Stimulated activated naive CD8-positive, alpha-beta T cell treated with anti-CD3 and anti-CD28 coated beads, Interleukin-15, amount 100 ng/mL, for 72 hours (primary cell): Measurements from ENCODE around the gene CD44.
"Not testable (repeated sequence)": the region's sequence is repeated elsewhere in the genome, so short reads cannot be mapped to it uniquely, and the experiment has no call there.

Experiments
- ATAC-seq: fragments of 150-1000 bp; cut with Tn5 transposase; 2 replicates; pipeline ENCODE4 v1.10.0; 2021; ENCODE audit warnings: mild to moderate bottlenecking, moderate library complexity
- DNase-seq, 2 donors: peaks; one replicate each; pipeline ENCODE4 v3.0.0; 2021 to 2022
- H3K27ac Mint-ChIP-seq, 2 donors: one replicate each; pipeline ENCODE4 v1.8.0; 2022; ENCODE audit warnings: mild to moderate bottlenecking in 2 of 2, mixed read lengths in 2 of 2, moderate library complexity in 2 of 2
- H3K27me3 Mint-ChIP-seq: one replicate; pipeline ENCODE4 v1.8.0; 2022; ENCODE audit warnings: mixed read lengths
- H3K4me1 Mint-ChIP-seq: one replicate; pipeline ENCODE4 v1.8.0; 2022; ENCODE audit warnings: mild to moderate bottlenecking, mixed read lengths
- H3K4me3 Mint-ChIP-seq, 2 donors: one replicate each; pipeline ENCODE4 v1.8.0; 2022; ENCODE audit warnings: mild to moderate bottlenecking in 2 of 2, mixed read lengths in 2 of 2, moderate library complexity in 1 of 2
- H3K9me3 Mint-ChIP-seq, 2 donors: one replicate each; pipeline ENCODE4 v1.8.0; 2022; ENCODE audit warnings: mixed read lengths in 2 of 2

The CD44 gene

DNA sequence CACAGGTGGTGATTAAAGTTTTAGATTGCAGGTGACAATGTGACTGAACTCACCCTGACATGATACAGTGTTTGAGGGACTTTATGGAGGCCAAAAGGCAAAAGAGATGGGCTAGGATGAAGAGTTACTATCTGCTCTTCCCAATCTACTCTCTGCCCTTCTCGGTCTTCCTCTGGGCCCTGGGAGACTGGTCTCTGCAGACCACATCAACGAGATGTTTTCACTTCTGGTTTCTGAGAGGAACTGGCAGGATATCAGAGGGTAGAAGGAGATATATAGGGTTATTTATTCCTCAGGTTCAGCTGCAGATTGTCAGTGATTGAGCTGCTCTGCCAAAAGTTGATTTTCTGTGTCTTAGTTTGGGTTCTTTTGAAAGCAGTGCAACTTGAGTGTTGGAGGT, 32.4 kb upstream of the CD44 start:
- Mint-ChIP-seq H3K4me1 (peaks cover 52% of the 10 kb centered on the region), H3K27me3 (no peaks in the 10 kb centered on the region), H3K4me3 (peak overlapping the region in 1 of 2 donors; percentile 43), H3K9me3 (peaks cover 6 to 9% of the 10 kb centered on the region in 2 donors), H3K27ac (peak overlapping the region in 1 of 2 donors; percentile 69)
- DNase-seq (no peak), ATAC-seq (peak; percentile 62)

DNA sequence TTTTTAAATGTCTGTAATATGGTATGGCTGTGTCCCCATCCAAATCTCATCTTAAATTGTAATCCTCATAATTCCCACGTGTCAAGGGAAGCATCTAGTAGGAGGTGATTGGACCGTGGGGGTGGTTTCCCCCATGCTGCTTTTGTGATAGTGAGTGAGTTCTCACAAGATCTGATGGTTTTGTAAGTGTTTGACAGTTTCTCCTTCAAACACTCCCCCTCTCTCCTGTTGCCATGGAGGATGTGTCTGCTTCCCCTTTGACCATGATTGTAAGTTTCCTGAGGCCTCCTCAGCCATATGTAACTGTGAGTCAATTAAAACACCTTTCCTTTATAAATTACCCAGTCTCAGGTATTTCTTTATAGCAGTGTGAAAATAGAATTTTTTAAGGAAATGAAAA, 31.1 kb upstream of the CD44 start:
- DNase-seq (no peak), ATAC-seq (no peak)
- peak overlapping the region in 1 of 2 donors; percentile 80 for H3K27ac Mint-ChIP-seq
- H3K4me1 Mint-ChIP-seq: peaks cover 57% of the 10 kb centered on the region
- H3K4me3 Mint-ChIP-seq: no peak overlapping the region
- H3K27me3 Mint-ChIP-seq: no peaks in the 10 kb centered on the region
- peaks cover 6 to 9% of the 10 kb centered on the region in 2 donors for H3K9me3 Mint-ChIP-seq

DNA sequence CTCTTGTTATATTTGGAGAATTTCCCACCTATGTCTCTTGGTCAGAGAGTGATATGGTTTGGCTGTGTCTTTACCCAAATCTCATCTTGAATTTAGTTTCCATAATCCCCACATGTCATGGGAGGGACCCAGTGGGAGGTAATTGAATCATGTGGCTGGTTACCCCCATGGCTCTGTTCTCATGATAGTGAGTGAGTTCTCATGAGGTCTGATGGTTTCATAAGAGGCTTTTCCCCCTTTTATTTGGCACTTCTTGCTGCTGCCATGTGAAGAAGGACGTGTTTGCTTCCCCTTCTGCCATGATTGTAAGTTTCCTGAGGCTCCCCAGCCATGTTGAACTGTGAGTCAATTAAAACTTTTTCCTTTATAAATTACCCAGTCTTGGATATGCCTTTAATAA, 30.6 kb upstream of the CD44 start:
- H3K27ac Mint-ChIP-seq, H3K27me3 Mint-ChIP-seq, ATAC-seq, DNase-seq, H3K4me3 Mint-ChIP-seq, H3K9me3 Mint-ChIP-seq: not testable (repeated sequence)
- H3K4me1 Mint-ChIP-seq: peaks cover 57% of the 10 kb centered on the region

DNA sequence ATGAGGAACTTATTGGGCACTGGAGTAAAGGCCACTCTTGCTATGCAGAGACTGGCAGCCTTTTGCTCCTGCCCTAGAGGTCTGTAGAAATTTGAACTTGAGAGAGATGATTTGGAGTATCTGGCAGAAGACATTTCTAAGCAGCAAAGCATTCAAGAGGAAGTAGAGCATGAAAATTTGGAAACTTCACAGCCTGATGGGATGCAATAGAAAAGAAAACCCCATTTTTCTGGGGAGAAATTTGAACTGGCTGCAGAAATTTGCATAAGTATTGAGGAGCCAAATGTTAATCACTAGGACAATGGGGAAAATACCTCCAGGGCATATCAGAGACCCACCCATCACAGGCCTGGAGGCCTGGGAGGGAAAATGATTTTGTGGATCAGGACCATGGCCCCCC, 29.9 kb upstream of the CD44 start:
- DNase-seq (no peak), ATAC-seq (no peak)
- Mint-ChIP-seq H3K4me3 (no peak overlapping the region), H3K27me3 (no peaks in the 10 kb centered on the region), H3K9me3 (peaks cover 6 to 9% of the 10 kb centered on the region in 2 donors), H3K27ac (no peak overlapping the region), H3K4me1 (peaks cover 57% of the 10 kb centered on the region)

DNA sequence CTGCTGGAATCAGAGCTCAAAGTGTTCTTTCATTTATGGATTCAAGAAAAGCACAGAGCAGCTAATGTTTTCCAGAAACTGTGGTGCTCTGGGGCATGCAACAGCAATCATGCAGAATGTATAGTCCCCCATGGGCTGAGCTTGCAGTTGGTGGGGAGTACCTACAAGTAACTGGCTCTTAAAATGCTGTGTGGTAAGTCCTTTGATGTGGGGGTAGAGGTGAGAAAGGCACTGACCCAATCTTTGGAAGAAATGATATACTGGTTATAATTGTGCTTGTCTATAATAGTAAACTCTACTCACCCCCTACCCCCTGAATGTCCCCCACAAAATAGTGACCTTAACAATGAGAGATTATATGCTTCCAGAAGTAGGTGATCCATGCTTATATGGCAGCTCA, 29.1 kb upstream of the CD44 start:
- DNase-seq (no peak), ATAC-seq (no peak)
- Mint-ChIP-seq H3K27me3 (no peaks in the 10 kb centered on the region), H3K4me1 (peaks cover 57% of the 10 kb centered on the region), H3K27ac (no peak overlapping the region), H3K9me3 (peaks cover 6 to 9% of the 10 kb centered on the region in 2 donors), H3K4me3 (no peak overlapping the region)

DNA sequence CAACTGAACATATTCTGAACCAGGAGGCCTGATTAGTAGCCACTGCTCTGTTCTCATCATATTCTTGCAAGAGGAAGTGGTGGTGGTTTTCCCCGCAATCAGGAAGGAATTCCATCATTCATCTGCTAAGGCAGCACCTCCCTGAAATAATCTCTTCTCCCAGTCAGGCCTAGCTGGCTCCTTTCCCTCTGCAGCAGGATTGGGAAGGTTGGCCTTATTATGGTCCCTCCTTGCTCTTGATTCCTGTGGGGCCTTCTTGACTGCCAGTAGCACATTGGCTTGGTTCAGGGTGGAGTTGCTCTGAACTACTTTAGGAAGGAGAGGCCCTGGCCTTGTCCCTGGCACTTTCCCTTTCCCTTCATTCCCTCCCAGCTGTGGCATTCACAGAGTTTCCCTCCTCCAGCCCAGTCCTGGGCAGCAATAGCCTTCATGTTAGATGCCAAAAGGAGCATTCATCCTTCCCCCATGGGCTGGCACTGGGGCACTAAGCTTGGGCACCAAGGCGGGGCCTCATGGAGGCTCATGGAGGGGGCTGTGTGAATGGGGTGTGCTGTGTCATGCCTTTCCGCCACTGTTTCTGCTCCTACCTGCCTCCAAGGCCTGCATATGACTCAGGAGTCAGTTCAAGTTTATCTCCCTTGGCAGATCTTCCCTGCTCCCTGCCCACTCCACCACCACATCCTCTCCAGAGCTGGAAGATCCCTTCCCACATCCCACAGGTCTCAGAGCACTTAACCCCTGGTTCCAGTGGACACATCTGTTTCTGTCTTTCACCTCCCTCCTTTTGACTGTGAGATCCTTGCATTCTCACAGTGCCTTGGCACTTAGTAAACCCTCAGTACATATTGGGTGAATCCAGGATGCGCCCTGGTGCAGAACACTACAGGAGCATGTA, 27.6 kb upstream of the CD44 start:
- H3K9me3 Mint-ChIP-seq: peaks cover 6 to 9% of the 10 kb centered on the region in 2 donors
- ATAC-seq (no peak), DNase-seq (no peak)
- H3K27ac Mint-ChIP-seq: peak overlapping the region in 1 of 2 donors; percentile 75
- H3K27me3 Mint-ChIP-seq: no peaks in the 10 kb centered on the region
- no peak overlapping the region for H3K4me3 Mint-ChIP-seq
- peaks cover 46% of the 10 kb centered on the region for H3K4me1 Mint-ChIP-seq

DNA sequence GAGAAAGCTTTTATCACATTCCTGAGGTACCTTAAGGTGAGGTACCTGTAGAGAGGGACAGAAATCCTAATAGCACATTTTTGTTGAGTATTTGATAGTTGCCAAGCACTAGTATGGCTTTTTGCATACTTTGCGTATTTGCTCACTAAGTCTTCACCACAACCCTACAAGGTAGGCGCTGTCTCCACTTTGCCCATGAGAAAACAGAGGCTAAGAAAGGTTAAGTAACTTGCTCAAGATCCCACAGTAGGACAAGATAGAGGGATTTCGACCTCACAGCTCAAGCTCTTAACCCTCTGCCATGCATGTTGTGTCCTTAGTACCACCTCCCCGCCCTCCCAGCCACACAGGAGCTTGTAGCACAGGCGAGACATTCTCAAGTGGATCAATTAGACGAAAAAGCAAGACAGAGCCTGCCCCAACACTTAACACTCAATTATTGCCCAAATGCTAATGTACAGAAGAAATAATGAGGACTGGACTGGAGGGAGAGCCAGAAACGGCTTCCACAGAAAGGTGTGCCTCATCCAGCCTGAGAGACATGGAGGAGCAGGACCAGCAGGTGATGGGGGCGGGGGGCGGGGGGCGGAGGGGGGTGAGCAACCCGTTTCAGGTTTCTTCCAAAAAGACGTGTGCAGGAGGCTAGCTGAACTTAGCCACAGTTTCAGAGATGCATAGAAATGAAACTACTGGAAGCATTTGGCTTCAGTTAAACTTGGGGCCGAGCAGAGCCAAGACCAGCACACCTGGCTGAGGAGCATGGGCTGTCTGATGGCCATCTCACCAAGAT, 26.7 kb upstream of the CD44 start:
- ATAC-seq: no peak
- H3K27ac Mint-ChIP-seq: peak overlapping the region in 1 of 2 donors; percentile 62
- DNase-seq: no peak
- no peak overlapping the region for H3K4me3 Mint-ChIP-seq
- no peaks in the 10 kb centered on the region for H3K27me3 Mint-ChIP-seq
- peaks cover 37% of the 10 kb centered on the region for H3K4me1 Mint-ChIP-seq
- peaks cover 6 to 9% of the 10 kb centered on the region in 2 donors for H3K9me3 Mint-ChIP-seq

DNA sequence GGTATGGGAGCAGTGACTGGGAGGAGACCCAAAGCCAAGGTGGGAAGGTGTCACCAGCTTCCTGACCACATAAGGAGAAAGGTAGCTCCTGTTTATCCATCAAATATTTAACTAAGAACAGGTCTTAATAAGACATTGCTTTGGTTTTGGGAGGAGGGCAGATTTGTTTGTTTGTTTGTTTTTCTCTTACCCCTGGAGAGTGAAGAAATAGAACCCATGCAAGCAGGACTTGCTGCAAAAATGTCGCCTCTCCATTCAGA, 26.2 kb upstream of the CD44 start:
- Mint-ChIP-seq H3K27ac (no peak overlapping the region), H3K4me1 (peaks cover 32% of the 10 kb centered on the region), H3K9me3 (peaks cover 6 to 9% of the 10 kb centered on the region in 2 donors), H3K4me3 (no peak overlapping the region), H3K27me3 (no peaks in the 10 kb centered on the region)
- ATAC-seq (no peak), DNase-seq (no peak)

DNA sequence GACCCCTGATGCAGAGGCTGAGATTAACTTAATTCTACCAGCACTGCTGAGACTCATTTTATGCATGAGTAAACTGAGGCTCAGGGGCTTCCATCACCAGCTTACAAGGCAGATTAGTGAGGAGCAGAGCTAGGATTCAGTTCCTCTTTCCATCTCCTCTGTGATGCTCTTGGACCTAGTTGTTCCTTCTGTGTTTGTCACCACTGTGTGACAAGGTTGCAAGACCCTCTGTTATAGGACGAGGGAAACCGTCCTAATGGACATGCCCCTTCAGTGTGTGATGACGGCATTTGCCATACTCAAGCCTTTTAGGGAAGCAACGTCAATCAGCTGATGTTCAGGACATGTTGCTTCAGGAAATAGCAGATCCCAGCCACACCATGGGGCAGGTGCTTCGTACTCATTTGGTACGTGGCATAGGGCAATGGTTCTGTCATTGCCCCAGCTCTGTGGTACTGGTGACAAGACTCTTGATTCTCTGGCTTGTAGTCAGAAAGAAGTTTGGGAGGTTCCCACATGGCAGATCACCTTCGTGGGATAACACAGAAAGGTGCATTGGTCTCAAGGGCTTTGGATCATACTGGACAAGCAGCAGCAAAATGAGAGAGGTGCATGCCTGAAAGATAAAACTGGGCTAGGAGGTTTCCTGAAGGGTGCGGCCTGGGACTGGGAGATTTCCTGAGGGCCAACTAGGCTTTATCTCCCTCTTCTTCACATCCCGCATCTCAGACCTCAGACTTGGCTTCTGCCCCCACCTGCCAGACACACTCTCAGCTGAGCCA, 23.9 kb upstream of the CD44 start:
- no peaks in the 10 kb centered on the region for H3K27me3 Mint-ChIP-seq
- H3K9me3 Mint-ChIP-seq: peaks cover 0 to 3% of the 10 kb centered on the region in 2 donors
- no peak overlapping the region for H3K4me3 Mint-ChIP-seq
- H3K4me1 Mint-ChIP-seq: peaks cover 18% of the 10 kb centered on the region
- no peak overlapping the region for H3K27ac Mint-ChIP-seq
- DNase-seq: no peak
- ATAC-seq: no peak

DNA sequence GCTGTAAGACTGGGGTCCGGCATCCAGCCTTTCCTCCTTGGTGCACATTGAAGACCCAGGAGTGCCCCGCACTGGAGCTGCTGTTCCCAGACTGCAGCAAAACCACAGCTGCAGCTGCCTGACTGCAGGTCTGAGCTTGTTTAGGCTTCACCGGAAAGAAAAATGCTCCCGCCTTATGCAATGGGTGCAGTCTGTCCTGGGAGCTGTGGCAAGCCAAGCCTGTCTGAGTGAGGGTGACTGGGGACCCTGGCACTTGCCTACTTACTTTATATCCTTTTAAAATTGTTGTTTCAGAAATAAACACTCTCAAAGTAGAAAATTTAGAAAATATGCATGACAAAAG, 23.3 kb upstream of the CD44 start:
- DNase-seq (no peak), ATAC-seq (no peak)
- Mint-ChIP-seq H3K4me3 (no peak overlapping the region), H3K27me3 (no peaks in the 10 kb centered on the region), H3K27ac (no peak overlapping the region), H3K9me3 (peaks cover 0 to 4% of the 10 kb centered on the region in 2 donors), H3K4me1 (peaks cover 14% of the 10 kb centered on the region)

DNA sequence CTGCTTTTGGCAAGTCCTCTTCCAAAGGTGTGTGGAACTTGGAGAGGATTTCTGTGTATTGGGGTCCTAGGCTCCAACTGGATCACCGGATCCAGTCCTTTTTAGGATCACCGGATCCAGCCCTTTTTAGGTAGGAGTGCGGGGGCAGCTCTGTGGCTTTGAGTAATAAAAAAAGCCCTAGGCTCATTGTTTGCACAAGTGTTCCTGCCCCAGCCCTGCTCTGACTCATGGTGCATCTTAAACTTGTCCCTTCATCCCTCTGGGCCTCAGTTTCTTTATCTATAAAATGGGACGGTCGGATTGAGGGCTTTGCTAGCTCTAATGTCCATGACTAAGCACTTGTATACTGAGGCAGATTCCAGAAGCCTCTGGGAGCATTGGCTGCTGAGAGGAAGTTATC, 22.7 kb upstream of the CD44 start:
- Mint-ChIP-seq H3K4me1 (peaks cover 12% of the 10 kb centered on the region), H3K9me3 (peaks cover 0 to 4% of the 10 kb centered on the region in 2 donors), H3K4me3 (no peak overlapping the region), H3K27ac (no peak overlapping the region), H3K27me3 (no peaks in the 10 kb centered on the region)
- no peak for ATAC-seq
- DNase-seq: no peak

DNA sequence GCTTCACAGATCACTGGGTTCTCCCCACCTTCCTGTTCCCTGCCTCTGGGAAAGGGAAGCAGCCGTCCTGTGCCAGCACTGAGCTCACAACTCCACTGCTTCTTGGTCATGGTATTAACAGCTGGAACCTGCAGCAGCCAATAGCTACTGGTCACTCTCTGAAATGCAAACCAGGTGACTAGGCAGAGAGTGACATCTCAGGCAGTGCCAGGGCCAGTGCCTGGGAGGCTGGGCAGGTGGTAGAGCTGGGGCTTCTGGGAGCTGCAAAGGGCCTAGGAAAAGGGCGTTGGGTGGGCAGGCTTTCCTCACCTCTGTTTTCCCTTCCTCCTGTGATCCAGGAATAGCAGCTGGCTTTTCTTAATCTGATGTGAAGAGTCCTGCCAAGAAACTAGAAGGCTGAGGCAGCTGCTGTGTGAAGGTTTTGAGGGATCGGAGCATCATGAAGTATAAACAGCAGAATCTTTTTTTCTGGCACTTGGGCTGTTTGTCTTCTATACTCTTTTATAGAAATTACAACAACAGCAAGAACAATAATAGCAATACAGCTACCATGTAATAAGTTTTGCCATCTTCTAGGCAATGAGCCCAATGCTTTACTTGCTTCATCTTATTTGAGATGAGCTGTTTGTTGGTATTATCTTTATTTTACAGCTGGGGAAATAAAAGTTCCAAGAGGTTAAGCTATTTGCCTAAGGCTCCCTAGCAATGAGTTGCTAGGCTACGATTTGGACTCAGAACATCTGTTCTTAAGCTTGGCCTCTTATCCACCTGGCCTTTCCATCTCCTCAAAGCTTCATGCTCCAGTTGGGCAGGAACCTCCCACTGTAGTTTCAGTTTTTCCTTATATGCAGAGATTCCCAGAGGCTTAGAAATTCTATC, 22.0 kb upstream of the CD44 start:
- Mint-ChIP-seq H3K27ac (no peak overlapping the region), H3K4me1 (peaks cover 10% of the 10 kb centered on the region), H3K4me3 (no peak overlapping the region), H3K27me3 (no peaks in the 10 kb centered on the region), H3K9me3 (peaks cover 0 to 4% of the 10 kb centered on the region in 2 donors)
- ATAC-seq (no peak), DNase-seq (no peak)

DNA sequence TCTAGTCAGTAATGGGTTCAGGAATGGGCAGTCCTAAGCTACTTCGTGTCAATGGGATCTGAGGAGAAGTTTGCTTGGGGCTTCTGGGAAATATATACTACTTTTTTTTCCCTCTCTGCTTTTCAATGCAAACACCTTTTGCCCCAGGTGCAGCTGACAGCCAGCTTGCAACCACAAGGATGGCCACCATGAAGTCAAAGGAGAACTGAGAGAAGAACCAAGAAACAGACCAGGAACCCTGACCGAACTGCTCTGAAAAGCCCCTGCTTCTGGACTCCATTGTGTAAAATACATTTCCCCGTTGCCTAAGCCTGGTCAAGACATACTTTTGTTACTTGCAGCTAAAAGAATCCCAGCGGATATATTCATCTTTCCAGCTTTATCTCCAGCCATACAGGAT, 20.1 kb upstream of the CD44 start:
- Mint-ChIP-seq H3K4me1 (peaks cover 22% of the 10 kb centered on the region), H3K27ac (no peak overlapping the region), H3K9me3 (peaks cover 0 to 4% of the 10 kb centered on the region in 2 donors), H3K27me3 (no peaks in the 10 kb centered on the region), H3K4me3 (no peak overlapping the region)
- ATAC-seq (no peak), DNase-seq (no peak)

DNA sequence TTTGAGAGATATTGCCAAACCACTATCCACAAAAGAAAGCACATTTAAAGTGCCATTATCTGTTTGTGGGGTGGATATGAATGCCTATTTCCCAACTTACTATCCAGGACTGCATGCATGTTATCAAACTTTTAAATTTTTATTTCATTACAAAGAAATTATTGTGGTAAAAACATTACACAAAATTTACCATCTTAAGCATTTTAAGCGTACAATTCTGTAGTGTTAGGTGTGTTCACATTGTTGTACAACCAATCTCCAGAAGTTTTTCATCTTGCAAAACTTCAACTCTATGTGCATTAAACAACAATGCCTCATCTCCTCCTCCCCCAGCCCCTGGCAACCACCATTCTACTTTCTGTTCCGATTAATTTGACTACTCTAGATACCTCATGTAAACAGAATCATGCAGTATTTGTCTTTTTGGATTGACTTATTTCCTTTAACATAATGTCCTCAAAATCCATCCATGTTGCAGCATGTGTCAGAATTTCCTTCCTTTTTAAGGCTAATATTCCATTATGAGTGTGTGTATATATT, 17.6 kb upstream of the CD44 start:
- Mint-ChIP-seq H3K27me3 (no peaks in the 10 kb centered on the region), H3K4me1 (peaks cover 39% of the 10 kb centered on the region), H3K27ac (no peak overlapping the region), H3K9me3 (peaks cover 0 to 4% of the 10 kb centered on the region in 2 donors), H3K4me3 (no peak overlapping the region)
- no peak for ATAC-seq
- DNase-seq: no peak

DNA sequence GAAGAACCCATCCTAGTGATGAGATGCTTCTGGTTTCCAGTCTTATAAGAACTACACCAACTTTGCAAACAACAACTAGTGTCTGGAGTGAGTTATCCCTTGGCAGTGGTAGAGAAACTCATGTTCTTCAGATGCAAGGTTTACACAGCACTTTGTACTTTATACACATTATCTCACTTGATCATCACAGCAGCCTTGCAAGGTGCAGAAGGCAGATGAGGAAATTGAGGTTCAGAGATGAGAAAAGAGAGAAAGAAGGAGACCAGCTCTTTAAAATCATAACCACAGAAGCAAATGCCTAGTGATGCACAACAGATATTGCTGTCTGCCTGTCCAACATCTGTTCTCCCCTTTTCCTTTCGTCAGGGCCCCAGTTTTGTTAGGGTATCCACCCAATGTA, 16.7 kb upstream of the CD44 start:
- no peak for DNase-seq
- Mint-ChIP-seq H3K4me3 (no peak overlapping the region), H3K4me1 (peaks cover 48% of the 10 kb centered on the region), H3K27me3 (no peaks in the 10 kb centered on the region), H3K27ac (no peak overlapping the region), H3K9me3 (peaks cover 0 to 4% of the 10 kb centered on the region in 2 donors)
- no peak for ATAC-seq
